C4-2B (cell line): ENCODE results near the gene NDEL1.

Experiments
- CTCF ChIP-seq: fragments of 450-650 bp; conservative IDR thresholded peaks from 2 replicates; pipeline ENCODE4 v1.5.1; 2017; ENCODE audit warnings: mild to moderate bottlenecking
- ZFX ChIP-seq: fragments of 450-650 bp; IDR thresholded peaks from 2 replicates; pipeline ENCODE4 v1.6.1; 2017

DNA sequence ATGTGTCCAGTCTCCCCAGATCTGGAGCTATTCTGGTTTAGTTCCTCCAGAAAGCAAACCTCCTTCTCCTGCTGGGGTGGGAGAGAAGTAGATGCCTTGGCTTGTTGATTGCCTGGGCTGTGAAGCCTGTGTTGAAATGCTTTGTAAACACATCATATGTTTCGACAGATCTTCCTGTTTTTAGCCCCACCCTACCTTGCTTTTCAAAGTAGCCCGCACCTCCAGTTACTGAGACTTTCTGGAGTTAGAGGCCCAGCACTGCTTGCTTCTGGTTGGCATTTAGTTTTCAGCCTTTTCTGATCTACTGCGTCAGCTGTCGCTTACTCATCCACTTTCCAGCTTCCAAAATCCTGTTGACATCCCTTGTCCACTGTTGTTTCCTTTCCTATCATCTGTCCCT is 17.9 kb upstream of the NDEL1 start:
- TF ChIP-seq CTCF (no peak), ZFX (no peak)
